GM12874 (cell line): Measurements from ENCODE around the gene RUSC2.

ENCODE experiments used
- CTCF ChIP-seq: IDR thresholded peaks from 2 replicates; pipeline ENCODE4 v1.5.1; 2011; ENCODE audit warnings: low read depth, mild to moderate bottlenecking, control low read depth, low read length, moderate library complexity; ENCODE audit not compliant: insufficient read depth

Gene RUSC2

GRCh38 chr9:35500130-35500748, 10.3 kb downstream of the RUSC2 start:
- no peak for TF ChIP-seq CTCF

GRCh38 chr9:35501946-35502345, 12.0 kb downstream of the RUSC2 start:
- no peak for TF ChIP-seq CTCF

GRCh38 chr9:35506359-35506758, 16.4 kb downstream of the RUSC2 start:
- no peak for TF ChIP-seq CTCF

GRCh38 chr9:35508069-35508468, 18.2 kb downstream of the RUSC2 start:
- no peak for TF ChIP-seq CTCF

- TF ChIP-seq CTCF, result no peak
Observed at GRCh38 chr9:35510383-35510753, 20.5 kb downstream of the RUSC2 start.

- TF ChIP-seq CTCF, result no peak
Observed at GRCh38 chr9:35510754-35511428, 21.0 kb downstream of the RUSC2 start.

GRCh38 chr9:35511453-35511852, 21.5 kb downstream of the RUSC2 start:
- TF ChIP-seq CTCF, result no peak
